ENCODE results near the gene ATAD2B. TPM values are rescaled to one million over a fixed set of nuclear protein-coding genes. Genes with fewer than 3 reads are reported as not detected.
A peak's percentile ranks its signal among the peaks of the same experiment; 100 is the strongest.
"Not testable (repeated sequence)": the region's sequence is repeated elsewhere in the genome, so short reads cannot be mapped to it uniquely, and the experiment has no call there.

ATAD2B gene
- total RNA-seq, result 10 to 100 TPM; 12.9 to 15.4 TPM

DNA sequence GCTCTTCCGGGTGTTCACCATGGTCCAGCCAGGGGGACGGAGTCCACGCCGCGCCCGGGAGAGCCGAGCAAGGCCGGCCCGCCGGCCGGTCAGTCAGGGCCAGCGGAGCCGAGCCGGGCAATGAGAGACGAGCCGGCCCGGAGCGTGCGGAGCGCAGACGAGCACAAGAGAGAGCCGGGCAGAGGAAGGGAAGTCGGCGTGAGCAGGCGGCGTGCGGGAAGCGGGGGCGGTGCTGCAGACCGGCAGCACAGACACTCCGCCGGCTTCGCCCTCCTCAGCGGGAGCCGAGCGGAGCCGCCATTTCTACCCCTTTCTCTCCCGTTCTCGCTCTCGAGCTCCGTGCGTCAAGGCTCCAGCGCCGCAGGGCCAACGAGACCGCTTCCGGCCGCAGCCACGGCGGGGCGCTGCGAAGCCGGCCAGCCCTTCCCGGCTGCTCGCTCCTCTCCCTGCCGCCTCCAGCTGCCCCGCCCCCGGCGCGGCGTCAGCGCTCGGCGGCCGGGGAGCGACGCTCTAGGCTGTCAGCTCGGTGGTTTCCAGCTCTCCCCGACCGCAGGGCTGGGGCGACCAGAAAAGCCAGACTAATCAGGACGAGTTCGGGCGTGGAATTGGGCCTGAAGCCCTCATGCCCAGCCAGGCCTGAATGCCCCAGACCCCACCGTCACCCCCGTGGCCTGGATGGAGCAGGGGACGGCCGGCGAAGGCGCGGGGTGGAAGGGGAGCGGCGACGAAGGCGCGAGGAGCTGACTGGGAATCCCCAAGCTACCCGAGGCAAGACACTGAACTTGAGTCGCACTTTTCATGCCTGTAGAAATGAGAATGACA is at the start of gene ATAD2B:
ATAD2B (minus strand) TSS at position 374 of the 822 bp plus-strand sequence; CDS start at position 21, 353 bp downstream.
- peak within 1 kb of the TSS; percentile 99 for H3K27ac Mint-ChIP-seq
- H3K27me3 Mint-ChIP-seq (ENCODE audit: low read depth), result no peaks in the 10 kb centered on the region
- H3K4me3 Mint-ChIP-seq, result peak within 1 kb of the TSS; percentile 96
- intact Hi-C loops (cut with micrococcal nuclease), result loop anchor here (1.0 to 10.0 kb wide), 18 partner anchors 11 to 1115 kb away; partner anchors contain the start of genes CENPO, DNAJC27, EFR3B and FAM228B
- CTCF ChIA-PET, result interaction anchor here (0.5 to 4.5 kb wide), 24 partner anchors 10 to 1316 kb away, joined by 3 to 59 read pairs (median 4); partner anchors contain the start of genes SF3B6, TP53I3 and UBXN2A
- peaks cover 36% of the 10 kb centered on the region for H3K4me1 Mint-ChIP-seq (ENCODE audit: low read depth)
- no peaks in the 10 kb centered on the region for H3K9me3 Mint-ChIP-seq
- peak; percentile 93 for DNase-seq
- H3K36me3 Mint-ChIP-seq (ENCODE audit: low read depth), result peaks cover 2% of the 10 kb centered on the region

DNA sequence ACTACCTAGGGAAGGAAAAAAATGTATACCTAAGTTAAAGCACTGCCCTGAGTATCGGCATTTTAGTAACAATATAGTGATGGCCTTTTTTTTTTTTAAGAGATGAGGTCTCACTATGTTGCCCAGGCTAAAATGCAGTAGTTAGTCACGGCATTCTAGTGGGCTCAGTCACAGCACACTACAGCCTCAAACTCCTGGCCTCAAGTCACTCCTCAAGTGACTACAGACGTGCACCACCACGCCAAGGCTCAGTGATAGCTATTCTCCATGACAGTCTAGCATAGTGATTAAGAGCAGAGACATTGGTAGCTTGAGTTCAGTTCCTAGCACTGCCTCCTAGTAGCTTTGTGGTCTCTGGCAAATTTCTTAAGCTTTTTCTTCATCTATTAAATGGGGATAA is 40.9 kb upstream of the ATAD2B start:
- Mint-ChIP-seq H3K36me3 (ENCODE audit: low read depth) (peaks cover 1% of the 10 kb centered on the region), H3K4me1 (ENCODE audit: low read depth) (no peaks in the 10 kb centered on the region), H3K27ac (no peak overlapping the region), H3K27me3 (ENCODE audit: low read depth) (no peaks in the 10 kb centered on the region), H3K9me3 (no peaks in the 10 kb centered on the region), H3K4me3 (no peak overlapping the region)
- CTCF ChIA-PET, result no interaction called here
- intact Hi-C loops (cut with micrococcal nuclease), result no loop called here
- no peak for DNase-seq

DNA sequence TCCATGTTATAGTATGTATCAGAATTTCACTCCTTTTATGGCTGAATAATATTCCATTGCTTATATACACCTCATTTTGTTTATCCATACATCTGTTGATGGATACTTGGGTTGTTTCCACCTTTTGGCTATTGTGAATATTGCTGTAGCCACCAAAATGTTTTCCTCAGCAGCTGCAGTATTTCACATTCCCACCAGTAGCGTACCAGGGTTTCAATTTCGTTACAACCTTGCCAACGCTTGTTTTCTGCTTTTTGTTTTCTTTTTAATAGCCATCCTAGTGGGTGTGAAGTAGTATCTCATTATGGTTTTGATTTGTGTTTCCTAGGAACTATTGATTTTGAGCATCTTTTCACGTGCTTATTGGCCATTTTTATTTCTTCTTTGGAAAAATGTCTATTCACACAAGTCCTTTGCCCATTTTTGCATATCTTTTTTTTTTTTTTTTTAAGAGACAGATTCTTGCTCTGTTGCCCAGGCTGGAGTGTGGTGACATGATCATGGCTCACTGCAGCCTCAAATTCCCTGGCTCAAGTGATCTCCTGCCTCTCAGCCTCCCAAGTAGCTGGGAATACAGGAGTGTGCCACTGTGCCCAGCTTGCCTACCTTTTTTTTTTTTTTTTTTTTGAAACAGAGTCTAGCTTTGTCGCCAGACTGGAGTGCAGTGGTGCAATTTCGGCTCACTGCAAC is 27.5 kb upstream of the ATAD2B start:
- Mint-ChIP-seq H3K4me3 (no peak overlapping the region), H3K9me3 (no peaks in the 10 kb centered on the region), H3K36me3 (ENCODE audit: low read depth) (no peaks in the 10 kb centered on the region), H3K27ac (no peak overlapping the region), H3K27me3 (ENCODE audit: low read depth) (no peaks in the 10 kb centered on the region), H3K4me1 (ENCODE audit: low read depth) (peaks cover 11% of the 10 kb centered on the region)
- intact Hi-C loops (cut with micrococcal nuclease), result no loop called here
- DNase-seq, result no peak
- CTCF ChIA-PET, result interaction anchor here (0.7 kb wide), 1 partner anchor 838 kb away, joined by 3 read pairs; no protein-coding TSS in a partner anchor

DNA sequence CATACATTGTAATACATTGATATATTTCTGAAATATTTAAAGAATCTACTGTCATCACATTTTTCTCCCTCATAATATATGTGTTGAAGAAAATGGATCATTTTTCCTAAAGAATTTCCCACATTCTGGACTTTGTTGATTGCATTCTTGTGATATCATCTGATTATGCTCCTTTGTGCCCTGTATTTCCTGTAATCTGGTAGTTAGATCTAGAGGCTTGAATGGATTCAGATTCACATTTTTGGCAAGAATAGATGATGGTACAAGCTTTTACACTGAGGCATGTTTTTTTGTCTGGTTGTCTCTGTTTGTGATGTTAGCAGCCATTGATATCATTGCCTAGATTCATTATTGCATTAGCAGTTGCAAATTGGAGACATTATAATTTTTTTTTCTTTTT is 26.7 kb upstream of the ATAD2B start:
- CTCF ChIA-PET, result interaction anchor here (0.7 kb wide), 1 partner anchor 839 kb away, joined by 3 read pairs; no protein-coding TSS in a partner anchor
- no peak overlapping the region for H3K4me3 Mint-ChIP-seq

DNA sequence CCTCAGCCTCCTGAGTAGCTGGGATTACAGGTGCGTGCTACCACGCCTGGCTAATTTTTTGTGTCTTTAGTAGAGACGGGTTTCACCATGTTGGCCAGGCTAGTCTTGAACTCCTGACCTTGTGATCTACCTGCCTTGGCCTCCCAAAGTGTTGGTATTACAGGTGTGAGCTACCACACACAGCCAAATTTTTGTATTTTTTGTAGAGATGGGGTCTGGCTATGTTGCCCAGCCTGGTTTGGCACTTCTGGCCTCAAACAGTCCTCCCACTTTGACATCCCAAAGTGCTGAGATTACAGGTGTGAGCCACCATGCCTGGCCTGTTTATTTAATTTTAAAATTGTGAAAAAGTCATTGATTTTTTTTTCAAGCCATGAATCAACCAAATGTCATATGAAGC is 25.6 kb upstream of the ATAD2B start:
- H3K9me3 Mint-ChIP-seq; H3K4me3 Mint-ChIP-seq; DNase-seq; H3K27me3 Mint-ChIP-seq (ENCODE audit: low read depth); H3K27ac Mint-ChIP-seq; H3K36me3 Mint-ChIP-seq (ENCODE audit: low read depth); intact Hi-C loops (cut with micrococcal nuclease): not testable (repeated sequence)
- CTCF ChIA-PET, result interaction anchor here (0.6 to 1.5 kb wide), 2 partner anchors 10 to 13 kb away, joined by 3 to 4 read pairs; no protein-coding TSS in a partner anchor
- peaks cover 13% of the 10 kb centered on the region for H3K4me1 Mint-ChIP-seq (ENCODE audit: low read depth)

More for the DNA sequence above, 26.7 kb upstream of the ATAD2B start:
- no peak for DNase-seq
- intact Hi-C loops (cut with micrococcal nuclease), result no loop called here
- Mint-ChIP-seq H3K36me3 (ENCODE audit: low read depth) (no peaks in the 10 kb centered on the region), H3K27me3 (ENCODE audit: low read depth) (no peaks in the 10 kb centered on the region), H3K27ac (no peak overlapping the region), H3K9me3 (no peaks in the 10 kb centered on the region), H3K4me1 (ENCODE audit: low read depth) (peaks cover 11% of the 10 kb centered on the region)

DNA sequence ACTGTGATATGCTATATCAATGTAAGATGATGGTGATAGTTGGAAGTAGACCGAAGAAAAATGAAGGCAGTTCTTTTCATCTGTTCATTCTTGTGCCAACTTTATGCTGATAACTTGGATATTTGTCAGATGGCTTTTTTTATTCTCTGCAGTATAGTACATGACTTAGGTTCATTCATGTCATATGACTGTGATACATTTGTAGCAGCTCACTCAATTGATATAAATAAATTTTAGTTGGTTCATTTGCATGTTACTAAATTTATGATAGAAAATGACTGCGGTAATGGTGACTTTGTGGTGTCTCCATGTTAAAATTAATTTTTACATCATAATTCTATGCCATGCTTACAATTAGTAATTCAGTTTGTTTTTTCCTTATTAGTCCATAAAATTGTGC is 20.4 kb upstream of the ATAD2B start:
- no peak for DNase-seq
- peaks cover 13% of the 10 kb centered on the region for H3K4me1 Mint-ChIP-seq (ENCODE audit: low read depth)
- no peak overlapping the region for H3K4me3 Mint-ChIP-seq
- intact Hi-C loops (cut with micrococcal nuclease), result no loop called here
- CTCF ChIA-PET, result no interaction called here
- no peaks in the 10 kb centered on the region for H3K9me3 Mint-ChIP-seq
- H3K27ac Mint-ChIP-seq, result no peak overlapping the region
- H3K36me3 Mint-ChIP-seq (ENCODE audit: low read depth), result no peaks in the 10 kb centered on the region
- H3K27me3 Mint-ChIP-seq (ENCODE audit: low read depth), result no peaks in the 10 kb centered on the region

DNA sequence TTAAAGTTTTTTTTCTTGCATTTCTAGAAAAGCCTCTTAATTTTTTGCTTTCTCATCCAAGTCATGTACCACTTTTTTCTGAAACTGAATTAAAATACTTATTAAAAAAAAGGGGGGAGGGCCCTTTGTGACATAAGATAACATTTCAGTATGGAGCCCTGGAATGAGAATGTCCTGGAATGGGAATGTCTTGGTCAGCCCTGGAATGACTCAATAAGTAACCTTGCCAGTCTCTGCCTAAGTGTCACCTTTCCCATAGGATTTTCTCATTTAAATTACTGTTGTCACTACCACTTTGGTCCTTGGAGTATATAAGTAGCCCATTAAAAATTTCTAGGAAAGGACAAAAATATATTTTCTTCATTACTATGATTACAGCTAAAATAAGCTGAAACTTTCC is 18.1 kb upstream of the ATAD2B start:
- H3K4me3 Mint-ChIP-seq, result no peak overlapping the region
- no peaks in the 10 kb centered on the region for H3K36me3 Mint-ChIP-seq (ENCODE audit: low read depth)
- intact Hi-C loops (cut with micrococcal nuclease), result loop anchor here (5.0 kb wide), 1 partner anchor 177 kb away; the partner anchor contains the start of genes FAM228B and PFN4
- peaks cover 11% of the 10 kb centered on the region for H3K4me1 Mint-ChIP-seq (ENCODE audit: low read depth)
- no peaks in the 10 kb centered on the region for H3K27me3 Mint-ChIP-seq (ENCODE audit: low read depth)
- no peak for DNase-seq
- H3K9me3 Mint-ChIP-seq, result no peaks in the 10 kb centered on the region
- CTCF ChIA-PET, result no interaction called here
- no peak overlapping the region for H3K27ac Mint-ChIP-seq

DNA sequence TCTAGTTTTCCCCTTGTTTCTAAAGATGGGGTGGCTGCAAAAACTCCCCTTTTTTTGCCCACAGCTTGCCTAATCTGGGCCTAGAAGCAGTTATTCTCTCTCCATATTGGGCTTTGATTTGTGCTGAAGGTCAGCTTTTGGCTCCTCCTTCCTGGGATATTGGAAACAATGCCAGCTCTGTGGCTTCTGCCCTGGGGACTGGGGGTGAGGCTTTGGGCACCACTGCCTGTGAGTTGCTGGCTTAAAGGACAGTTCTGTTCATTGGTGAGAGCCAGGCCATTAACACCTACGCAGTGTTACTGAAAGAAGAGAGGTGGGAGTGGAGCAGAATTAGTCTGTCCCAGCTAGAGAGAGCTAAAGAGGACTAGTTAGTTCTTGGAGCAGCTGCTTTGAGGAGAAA is 17.6 kb upstream of the ATAD2B start:
- no peak overlapping the region for H3K4me3 Mint-ChIP-seq
- H3K4me1 Mint-ChIP-seq (ENCODE audit: low read depth), result peaks cover 11% of the 10 kb centered on the region
- H3K27ac Mint-ChIP-seq, result no peak overlapping the region
- intact Hi-C loops (cut with micrococcal nuclease), result loop anchor here (5.0 kb wide), 1 partner anchor 178 kb away; the partner anchor contains the start of genes FAM228B and PFN4
- peaks cover under 1% of the 10 kb centered on the region for H3K27me3 Mint-ChIP-seq (ENCODE audit: low read depth)
- H3K36me3 Mint-ChIP-seq (ENCODE audit: low read depth), result no peaks in the 10 kb centered on the region
- CTCF ChIA-PET, result no interaction called here
- no peak for DNase-seq
- H3K9me3 Mint-ChIP-seq, result no peaks in the 10 kb centered on the region

DNA sequence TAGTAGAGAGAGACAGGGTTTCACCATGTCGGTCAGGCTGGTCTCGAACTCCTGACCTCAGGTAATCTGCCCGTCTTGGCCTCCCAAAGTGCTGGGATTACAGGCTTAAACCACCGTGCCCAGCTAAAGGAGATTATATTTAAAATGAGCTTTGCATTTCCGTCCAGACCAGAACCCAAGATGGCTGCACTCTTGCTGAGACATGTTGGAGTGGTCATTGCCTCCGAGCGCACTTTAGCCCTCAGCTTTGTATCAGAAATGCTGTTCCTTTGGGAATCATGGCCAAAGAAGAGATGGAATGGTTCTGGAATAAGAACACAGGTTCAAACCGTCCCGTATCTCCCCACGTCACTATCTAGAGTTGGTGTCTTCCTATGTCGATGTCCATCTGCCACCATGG is 16.7 kb upstream of the ATAD2B start:
- Mint-ChIP-seq H3K27me3 (ENCODE audit: low read depth) (peaks cover 8% of the 10 kb centered on the region), H3K9me3 (no peaks in the 10 kb centered on the region), H3K4me1 (ENCODE audit: low read depth) (peaks cover 17% of the 10 kb centered on the region), H3K36me3 (ENCODE audit: low read depth) (no peaks in the 10 kb centered on the region), H3K27ac (no peak overlapping the region), H3K4me3 (no peak overlapping the region)
- CTCF ChIA-PET, result no interaction called here
- DNase-seq, result no peak
- intact Hi-C loops (cut with micrococcal nuclease), result loop anchor here (5.0 kb wide), 1 partner anchor 179 kb away; the partner anchor contains the start of genes FAM228B and PFN4

DNA sequence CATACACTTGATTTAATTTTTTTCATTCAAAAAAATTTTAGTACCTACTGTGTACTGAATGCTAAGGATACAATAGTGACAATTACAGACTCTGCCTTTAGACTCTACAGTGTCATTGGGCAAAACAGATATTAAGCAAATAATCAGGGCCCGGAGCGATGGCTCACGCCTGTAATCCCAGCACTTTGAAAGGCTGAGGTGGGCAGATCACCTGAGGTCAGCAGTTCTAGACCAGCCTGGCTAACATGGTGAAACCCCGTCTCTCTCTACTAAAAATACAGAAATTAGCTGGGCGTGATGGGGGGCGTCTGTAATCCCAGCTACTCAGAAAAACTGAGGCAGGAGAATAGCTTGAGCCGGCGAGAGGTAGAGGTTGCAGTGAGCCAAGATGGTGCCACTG is 14.7 kb upstream of the ATAD2B start:
- no peak for DNase-seq
- H3K27ac Mint-ChIP-seq, result no peak overlapping the region
- H3K27me3 Mint-ChIP-seq (ENCODE audit: low read depth), result peaks cover 8% of the 10 kb centered on the region
- H3K4me1 Mint-ChIP-seq (ENCODE audit: low read depth), result peaks cover 15% of the 10 kb centered on the region
- H3K4me3 Mint-ChIP-seq, result no peak overlapping the region
- no peaks in the 10 kb centered on the region for H3K36me3 Mint-ChIP-seq (ENCODE audit: low read depth)
- H3K9me3 Mint-ChIP-seq, result no peaks in the 10 kb centered on the region
- intact Hi-C loops (cut with micrococcal nuclease), result loop anchor here (5.0 kb wide), 1 partner anchor 181 kb away; the partner anchor contains the start of genes FAM228B and PFN4
- CTCF ChIA-PET, result interaction anchor here (1.1 to 1.5 kb wide), 4 partner anchors 11 to 143 kb away, joined by 3 to 7 read pairs (median 4); partner anchors contain the start of genes ATAD2B and TP53I3

DNA sequence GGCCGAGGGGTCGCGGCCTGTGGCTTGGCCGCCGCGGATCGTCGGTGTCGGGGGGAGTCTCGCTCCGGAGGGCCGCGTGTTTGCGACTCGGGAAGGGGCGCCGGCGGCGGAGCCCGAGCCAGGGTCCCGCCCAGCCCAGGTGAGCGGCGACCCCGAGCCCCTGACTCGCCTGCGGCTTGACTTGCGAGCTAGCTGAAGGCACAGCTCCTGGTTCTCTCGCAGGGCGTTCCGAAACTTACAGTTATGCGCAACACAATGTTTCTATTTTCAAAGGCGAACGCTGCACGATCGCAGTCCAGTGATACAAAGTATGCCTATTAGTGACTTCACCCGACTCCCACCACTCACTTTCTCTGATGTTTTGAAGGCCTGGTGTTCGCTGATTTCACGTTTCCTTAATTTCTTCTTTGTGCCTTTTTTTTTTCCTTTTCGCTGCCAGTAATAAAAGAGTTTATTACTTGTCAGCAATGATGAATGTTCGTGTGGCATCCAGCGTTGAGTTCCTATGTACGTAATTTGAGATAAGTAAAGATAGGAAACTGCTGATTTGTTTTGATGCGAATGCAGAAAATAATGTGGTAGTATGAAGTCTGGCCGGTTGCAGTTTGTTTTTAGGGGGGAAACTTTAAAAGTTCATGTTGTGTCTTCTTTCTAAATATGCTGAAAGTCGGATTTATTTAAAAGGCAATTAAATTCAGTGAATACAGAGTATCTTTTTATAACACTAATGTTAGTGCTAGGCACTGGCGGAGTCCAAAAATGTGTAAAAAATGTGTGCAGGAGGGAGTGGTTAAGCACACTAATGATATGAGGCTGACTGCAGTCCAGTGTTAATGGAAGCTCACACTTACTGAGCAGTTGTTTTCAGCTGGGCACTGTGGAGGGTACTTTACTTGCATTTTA is 14.0 kb upstream of the ATAD2B start:
- peaks cover 8% of the 10 kb centered on the region for H3K27me3 Mint-ChIP-seq (ENCODE audit: low read depth)
- peak overlapping the region; percentile 80 for H3K4me3 Mint-ChIP-seq
- CTCF ChIA-PET, result interaction anchor here (0.6 to 3.6 kb wide), 4 partner anchors 14 to 144 kb away, joined by 3 to 36 read pairs (median 6); partner anchors contain the start of genes ATAD2B and TP53I3
- no peaks in the 10 kb centered on the region for H3K36me3 Mint-ChIP-seq (ENCODE audit: low read depth)
- H3K4me1 Mint-ChIP-seq (ENCODE audit: low read depth), result peaks cover 15% of the 10 kb centered on the region
- intact Hi-C loops (cut with micrococcal nuclease), result loop anchor here (1.0 to 5.0 kb wide), 4 partner anchors 14 to 181 kb away; partner anchors contain the start of genes ATAD2B, FAM228B, PFN4 and SF3B6
- DNase-seq, result peak; percentile 58
- no peaks in the 10 kb centered on the region for H3K9me3 Mint-ChIP-seq
- H3K27ac Mint-ChIP-seq, result peak overlapping the region; percentile 64
